ENCODE data around the gene REEP1. TPM values are rescaled to one million over a fixed set of nuclear protein-coding genes. Genes with fewer than 3 reads are reported as not detected.
A peak's percentile ranks its signal among the peaks of the same experiment; 100 is the strongest.

REEP1 gene
- total and polyA plus RNA-seq, 2 of the 8 experiments (the other 6 are each of a cell fraction or from before 2014, with no cell fraction given) = 0.74 to 1.5 TPM

- 65% methylated on average over 9 of the region's 9 CpGs; no CpG with 5 or more reads in 1 of the 2 experiments for WGBS, 2 experiments (ENCODE audit: extremely low coverage in 1 of 2, insufficient coverage in 1 of 2, insufficient read length in 1 of 2, insufficient replicate concordance in 2 of 2, low coverage in 1 of 2, low lambda C conversion rate in 2 of 2, missing lambda C conversion rate in 1 of 2)
- H3K23me2 ChIP-seq (ENCODE audit: low read depth, low read length) = no peaks in the 10 kb centered on the region
- POLR2A ChIA-PET (ENCODE audit: partially characterized antibody) = interaction anchor here (1.1 kb wide), 1 partner anchor 13 kb away, joined by 3 read pairs; no protein-coding TSS in a partner anchor
- no peak overlapping the region for H3K27ac ChIP-seq (ENCODE audit: low read depth, low read length)
- peaks cover 0 to 5% (median 1%) of the 10 kb centered on the region in 4 experiments; a peak in 2 of 7 replicates for H3K4me1 ChIP-seq (replicated peaks in 1 of 4; ENCODE audit: control insufficient read depth in 3 of 4, insufficient read depth in 4 of 4, low read length in 3 of 4)
- no peak overlapping the region for H3K56ac ChIP-seq (replicated peaks; ENCODE audit: insufficient read length, low read depth, low read length)
- H2BK12ac ChIP-seq (ENCODE audit: low read depth, low read length) = no peak overlapping the region
- H2AK5ac ChIP-seq (ENCODE audit: low read depth, low read length) = no peak overlapping the region
- H3K27me3 ChIP-seq (replicated peaks in 1 of 4; ENCODE audit: control insufficient read depth in 3 of 4, extremely low read depth in 1 of 4, insufficient read depth in 3 of 4, low read length in 3 of 4) = no peaks in the 10 kb centered on the region; a peak in 3 of 7 replicates
- no peak overlapping the region for H3K4me2 ChIP-seq (ENCODE audit: insufficient read depth in 1 of 2, low read depth in 2 of 2, low read length in 2 of 2)
- no peak overlapping the region for H3K23ac ChIP-seq (ENCODE audit: insufficient read length)
- FAIRE-seq (peak; percentile 24), DNase-seq (ENCODE audit: low read depth in 1 of 2, low spot score in 2 of 2) (no peak)
- H3K14ac ChIP-seq (ENCODE audit: insufficient read length) = no peak overlapping the region
- H2BK20ac ChIP-seq (ENCODE audit: low read length) = no peak overlapping the region
- no peaks in the 10 kb centered on the region for H4K20me1 ChIP-seq (replicated peaks in 1 of 2; ENCODE audit: control insufficient read depth in 1 of 2, insufficient read depth in 2 of 2, low read length in 2 of 2)
- CTCF ChIA-PET (ENCODE audit: partially characterized antibody) = no interaction called here
- no peak overlapping the region for H2BK15ac ChIP-seq (ENCODE audit: low read length)
- no peaks in the 10 kb centered on the region for H3K79me2 ChIP-seq (ENCODE audit: control insufficient read depth in 1 of 2, insufficient read depth in 2 of 2, low read length in 2 of 2)
- H3K36me3 ChIP-seq (ENCODE audit: control insufficient read depth in 2 of 4, insufficient read depth in 4 of 4, low read length in 3 of 4) = no peaks in the 10 kb centered on the region
- no peak for TF ChIP-seq ASH2L (IDR thresholded peaks at IDR 0.05; ENCODE audit: low read length)
- no peak for TF ChIP-seq TBP (IDR thresholded peaks at IDR 0.05; ENCODE audit: low read depth, low read length)
- 0 out of 4 replicates have a peak, but pooled peaks of 1 of the 2 experiments have one; percentile 44 for TF ChIP-seq SIN3A (conservative IDR thresholded peaks at IDR 0.05 in 1 of 2, IDR thresholded peaks at IDR 0.05 in 1 of 2; ENCODE audit: low read depth in 1 of 2, low read length in 2 of 2)
- no peak for TF ChIP-seq CHD1 (IDR thresholded peaks at IDR 0.05; ENCODE audit: low read depth, low read length)
- no peak for TF ChIP-seq KDM1A (IDR thresholded peaks at IDR 0.05; ENCODE audit: borderline replicate concordance, low read length)
- TF ChIP-seq, protein P1, sequence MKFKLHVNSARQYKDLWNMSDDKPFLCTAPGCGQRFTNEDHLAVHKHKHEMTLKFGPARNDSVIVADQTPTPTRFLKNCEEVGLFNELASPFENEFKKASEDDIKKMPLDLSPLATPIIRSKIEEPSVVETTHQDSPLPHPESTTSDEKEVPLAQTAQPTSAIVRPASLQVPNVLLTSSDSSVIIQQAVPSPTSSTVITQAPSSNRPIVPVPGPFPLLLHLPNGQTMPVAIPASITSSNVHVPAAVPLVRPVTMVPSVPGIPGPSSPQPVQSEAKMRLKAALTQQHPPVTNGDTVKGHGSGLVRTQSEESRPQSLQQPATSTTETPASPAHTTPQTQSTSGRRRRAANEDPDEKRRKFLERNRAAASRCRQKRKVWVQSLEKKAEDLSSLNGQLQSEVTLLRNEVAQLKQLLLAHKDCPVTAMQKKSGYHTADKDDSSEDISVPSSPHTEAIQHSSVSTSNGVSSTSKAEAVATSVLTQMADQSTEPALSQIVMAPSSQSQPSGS (IDR thresholded peaks at IDR 0.05; ENCODE audit: low read length) = no peak
- no peaks in the 10 kb centered on the region for H3K79me1 ChIP-seq (ENCODE audit: low read depth, low read length)
- no peak overlapping the region; a peak in 1 of 7 replicates for H3K9ac ChIP-seq (replicated peaks in 1 of 4; ENCODE audit: extremely low read depth in 1 of 4, low read depth in 3 of 4, low read length in 3 of 4)
- H2AFZ ChIP-seq (ENCODE audit: low read length) = no peak overlapping the region
- H3K4ac ChIP-seq (replicated peaks; ENCODE audit: insufficient read length, low read depth, low read length) = no peak overlapping the region
- H3K18ac ChIP-seq (ENCODE audit: extremely low read depth, low read length) = no peak overlapping the region
- H4K5ac ChIP-seq (ENCODE audit: insufficient read length, low read depth, low read length) = no peak overlapping the region
- no peak overlapping the region for H3K4me3 ChIP-seq (ENCODE audit: extremely low read depth in 1 of 4, insufficient read depth in 2 of 4, low read depth in 3 of 4, low read length in 4 of 4)
- no peaks in the 10 kb centered on the region for H3K9me3 ChIP-seq (ENCODE audit: insufficient read depth in 2 of 2, low read depth in 1 of 2, low read length in 1 of 2)
- no peak overlapping the region for H4K91ac ChIP-seq (replicated peaks; ENCODE audit: insufficient read length, low read length)
- no peak overlapping the region for H2BK120ac ChIP-seq (replicated peaks; ENCODE audit: low read depth, low read length)
- no peak overlapping the region for H4K8ac ChIP-seq (ENCODE audit: extremely low read depth, insufficient read depth, low read length)
- no peak overlapping the region for H2BK5ac ChIP-seq (ENCODE audit: low read depth, low read length)
Observed at GRCh38 chr2:86323273-86324021, 14.0 kb downstream of the REEP1 start.

Data from H1 (cell line).